Esophagus squamous epithelium (tissue), 4 donors: ENCODE results near the gene PSMD11.

Experiments
- CTCF ChIP-seq, 6 experiments: fragments of 450-650 bp in 4 of 6; fragments of 200-600 bp in 2 of 6; sonication (generic) in 2 of 6; IDR thresholded peaks; one replicate each; pipeline ENCODE4 v1.5.1; 2016 to 2019; ENCODE audit warnings: antibody characterized with exemption in 6 of 6, mild to moderate bottlenecking in 4 of 6, moderate library complexity in 4 of 6
- POLR2A ChIP-seq, 4 donors: fragments of 450-650 bp; IDR thresholded peaks; one replicate each; pipeline ENCODE4 v1.6.1; 2017; ENCODE audit warnings: antibody characterized with exemption in 4 of 4, mild to moderate bottlenecking in 4 of 4, moderate library complexity in 3 of 4

- TF ChIP-seq POLR2A (IDR thresholded peaks at IDR 0.05) (no peak), CTCF (IDR thresholded peaks at IDR 0.05) (no peak)
Observed at GRCh38 chr17:32441886-32442285, 2.4 kb upstream of the PSMD11 start.
